Esophagus mucosa (tissue), 1 donor: ENCODE data around the gene POU6F1. TPM values are rescaled to one million over a fixed set of nuclear protein-coding genes. Genes with fewer than 3 reads are reported as not detected.

Experiments
- ATAC-seq: fragments of 200-7000 bp; cut with Tn5 transposase; one replicate; pipeline ENCODE4 v1.9.1; 2020
- total RNA-seq: library from RNA; stranded (reverse); gene quantifications from one replicate; pipeline ENCODE4 v1.2.4, GENCODE V29; 2023
- donor health status: DM: yes; HTN: yes; CAD: no.

The POU6F1 gene
- total RNA-seq, 1 donor from 2014 or later = 2.9 TPM

- ATAC-seq = no peak
These were observed 56.9 kb downstream of the POU6F1 start for GRCh38 chr12:51160814-51161459.

- no peak for ATAC-seq
These were observed 61.6 kb downstream of the POU6F1 start for GRCh38 chr12:51156245-51156765.

DNA sequence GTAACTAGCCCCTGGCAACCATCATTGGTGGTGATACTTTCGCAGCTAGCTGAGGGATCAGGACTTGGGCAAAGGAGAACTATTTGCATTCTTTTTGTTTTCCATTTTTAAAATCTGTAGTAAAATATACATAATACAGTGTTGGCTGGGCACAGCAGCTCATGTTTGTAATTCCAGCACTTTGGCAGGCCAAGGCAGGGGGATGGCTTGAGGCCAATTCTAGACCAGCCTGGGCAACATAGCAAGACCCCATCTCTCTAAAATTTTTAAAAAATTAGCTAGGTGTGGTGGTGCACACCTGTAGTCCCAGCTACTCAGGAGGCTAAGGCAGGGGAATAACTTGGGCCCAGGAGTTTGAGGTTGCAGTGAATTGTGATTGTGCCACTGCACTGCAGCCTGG lies 64.9 kb downstream of the POU6F1 start:
- no peak for ATAC-seq

GRCh38 chr12:51150777-51151176 lies 67.1 kb downstream of the POU6F1 start:
- ATAC-seq = no peak

- no peak for ATAC-seq
These were observed 70.6 kb downstream of the POU6F1 start for GRCh38 chr12:51147309-51147708.

GRCh38 chr12:51139292-51139844 lies 78.5 kb downstream of the POU6F1 start:
- no peak for ATAC-seq

Other genes starting within 250 kb of the POU6F1 start
- 31.6 TPM for gene SLC11A2, start 191.7 kb downstream of the POU6F1 start, total RNA-seq
- gene LETMD1, start 169.7 kb downstream of the POU6F1 start, total RNA-seq = 32.8 TPM
- gene CSRNP2, start 134.5 kb downstream of the POU6F1 start, total RNA-seq = 12.2 TPM
- 19.0 TPM for gene TFCP2, start 44.9 kb downstream of the POU6F1 start, total RNA-seq
- gene DAZAP2, start 20.8 kb upstream of the POU6F1 start, total RNA-seq = 109 TPM
- 96.2 TPM for gene SMAGP, start 52.4 kb upstream of the POU6F1 start, total RNA-seq
- 1.5 TPM for gene BIN2, start 106.1 kb upstream of the POU6F1 start, total RNA-seq
- not detected for gene CELA1, start 128.6 kb upstream of the POU6F1 start, total RNA-seq
- gene GALNT6, start 173.3 kb upstream of the POU6F1 start, total RNA-seq = 13.4 TPM
- 0.20 TPM for gene SLC4A8, start 206.8 kb upstream of the POU6F1 start, total RNA-seq